ENCODE results near the gene IQUB.
"Not testable (repeated sequence)": the region's sequence is repeated elsewhere in the genome, so short reads cannot be mapped to it uniquely, and the experiment has no call there.

- TF ChIP-seq, protein P1, sequence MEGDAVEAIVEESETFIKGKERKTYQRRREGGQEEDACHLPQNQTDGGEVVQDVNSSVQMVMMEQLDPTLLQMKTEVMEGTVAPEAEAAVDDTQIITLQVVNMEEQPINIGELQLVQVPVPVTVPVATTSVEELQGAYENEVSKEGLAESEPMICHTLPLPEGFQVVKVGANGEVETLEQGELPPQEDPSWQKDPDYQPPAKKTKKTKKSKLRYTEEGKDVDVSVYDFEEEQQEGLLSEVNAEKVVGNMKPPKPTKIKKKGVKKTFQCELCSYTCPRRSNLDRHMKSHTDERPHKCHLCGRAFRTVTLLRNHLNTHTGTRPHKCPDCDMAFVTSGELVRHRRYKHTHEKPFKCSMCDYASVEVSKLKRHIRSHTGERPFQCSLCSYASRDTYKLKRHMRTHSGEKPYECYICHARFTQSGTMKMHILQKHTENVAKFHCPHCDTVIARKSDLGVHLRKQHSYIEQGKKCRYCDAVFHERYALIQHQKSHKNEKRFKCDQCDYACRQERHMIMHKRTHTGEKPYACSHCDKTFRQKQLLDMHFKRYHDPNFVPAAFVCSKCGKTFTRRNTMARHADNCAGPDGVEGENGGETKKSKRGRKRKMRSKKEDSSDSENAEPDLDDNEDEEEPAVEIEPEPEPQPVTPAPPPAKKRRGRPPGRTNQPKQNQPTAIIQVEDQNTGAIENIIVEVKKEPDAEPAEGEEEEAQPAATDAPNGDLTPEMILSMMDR (IDR thresholded peaks at IDR 0.05; ENCODE audit: low read depth, low read length, poor library complexity, severe bottlenecking) = not testable (repeated sequence)
- TF ChIP-seq EZH2phosphoT487 (IDR thresholded peaks at IDR 0.05; ENCODE audit: borderline replicate concordance, low read length) = not testable (repeated sequence)
Measured at GRCh38 chr7:123532788-123533552, 1.4 kb downstream of the IQUB start.

Data from DOHH2 (cell line).